Panc1 (cell line): ENCODE measurements around the gene GCNT3. TPM values are rescaled to one million over a fixed set of nuclear protein-coding genes. Genes with fewer than 3 reads are reported as not detected.

Source experiments
- ATAC-seq: fragments of 200-7000 bp; cut with Tn5 transposase; 2 replicates; pipeline ENCODE4 v1.9.1; 2020; ENCODE audit warnings: mild to moderate bottlenecking, moderate library complexity
- BruUV-seq: library from RNA; stranded (reverse); fragments of 400-500 nt; replicated peaks from 2 replicates; lab custom pipeline; 2021; lab: Mats Ljungman, UMichigan
- CTCF ChIA-PET: fragments of 300-600 bp; sonication (Branson Sonifier 250); formaldehyde crosslinking; loops from one replicate; lab custom pipeline; 2022; ENCODE audit warnings: antibody characterized with exemption; lab: Charles Lee
- POLR2A ChIA-PET: fragments of 300-600 bp; sonication (Branson Sonifier 250); formaldehyde crosslinking; loops from one replicate; lab custom pipeline; 2022; ENCODE audit warnings: antibody characterized with exemption; lab: Charles Lee
- DNase-seq: peaks from one replicate; pipeline ENCODE4 v3.0.0-alpha.2; 2010; ENCODE audit warnings: low read depth, low spot score
- H3K27ac ChIP-seq: 2 replicates; pipeline ENCODE4 v1.5.1; 2011; ENCODE audit warnings: mild to moderate bottlenecking, low read length, inconsistent platforms
- H3K27me3 ChIP-seq: fragments of 200-500 bp; sonication (Bioruptor generic); 2 replicates; pipeline ENCODE4 v1.6.0; 2014; ENCODE audit warnings: low read length, inconsistent platforms; ENCODE audit not compliant: control insufficient read depth, insufficient read depth
- H3K36me3 ChIP-seq: fragments of 200-500 bp; sonication (Bioruptor generic); 2 replicates; pipeline ENCODE4 v1.5.1; 2014; ENCODE audit warnings: inconsistent platforms, mild to moderate bottlenecking, low read length, moderate library complexity; ENCODE audit not compliant: control insufficient read depth, insufficient read depth
- H3K4me1 ChIP-seq: 2 replicates; pipeline ENCODE4 v1.5.1; 2011; ENCODE audit warnings: inconsistent platforms, mild to moderate bottlenecking, low read length, moderate library complexity; ENCODE audit not compliant: control insufficient read depth, insufficient read depth
- H3K4me3 ChIP-seq, 2 experiments: 2 replicates each; pipeline ENCODE4 v1.5.1; 2011 to 2012; ENCODE audit warnings: low read depth in 2 of 2, low read length in 2 of 2, mild to moderate bottlenecking in 2 of 2, inconsistent platforms in 1 of 2, moderate library complexity in 1 of 2
- H3K9me3 ChIP-seq: fragments of 200-500 bp; sonication (Bioruptor generic); 2 replicates; pipeline ENCODE4 v1.5.1; 2014; ENCODE audit warnings: low read depth, mild to moderate bottlenecking, inconsistent platforms, low read length, moderate library complexity; ENCODE audit not compliant: control insufficient read depth, insufficient read depth
- CTCF ChIP-seq: fragments of 450-650 bp; IDR thresholded peaks from 2 replicates; pipeline ENCODE4 v1.5.1; 2017; ENCODE audit warnings: mild to moderate bottlenecking
- POLR2AphosphoS5 ChIP-seq: IDR thresholded peaks from 2 replicates; pipeline ENCODE4 v1.6.1; 2012; ENCODE audit warnings: mild to moderate bottlenecking, low read depth, low read length, moderate library complexity
- REST ChIP-seq, 2 experiments: IDR thresholded peaks; 2 replicates each; pipeline ENCODE4 v1.6.1; 2011 to 2012; ENCODE audit warnings: low read depth in 2 of 2, control low read depth in 1 of 2, low read length in 1 of 2, mild to moderate bottlenecking in 1 of 2, moderate library complexity in 1 of 2; ENCODE audit not compliant: insufficient read depth in 1 of 2
- SIN3A ChIP-seq: IDR thresholded peaks from 2 replicates; pipeline ENCODE4 v1.6.1; 2012; ENCODE audit warnings: low read depth, mild to moderate bottlenecking, low read length, moderate library complexity, borderline replicate concordance; ENCODE audit not compliant: insufficient read depth
- TCF7L2 ChIP-seq: IDR thresholded peaks from 2 replicates; pipeline ENCODE4 v1.6.1; 2011; ENCODE audit warnings: mild to moderate bottlenecking, low read depth, low read length, inconsistent platforms
- in situ Hi-C: cut with HindIII; loops from 2 replicates; pipeline ENCODE4 v1.10.0; 2016; ENCODE audit warnings: low sequenced_read_pairs, low pct_unique_long_range_greater_than_20kb
- intact Hi-C: fragments of 100-400 bp; cut with micrococcal nuclease; formaldehyde crosslinking; loops from one replicate; pipeline ENCODE4 v1.10.0; 2022; ENCODE audit not compliant: unreplicated experiment
- total RNA-seq: library from RNA; stranded (reverse); gene quantifications from one replicate; pipeline ENCODE4 v1.2.1, GENCODE V29; 2021; ENCODE audit not compliant: unreplicated experiment

GCNT3 gene
- total RNA-seq, 1 experiment from 2014 or later: not detected

- TF ChIP-seq POLR2AphosphoS5 (no peak), CTCF (no peak), REST (IDR thresholded peaks at IDR 0.05; ENCODE audit: insufficient read depth in 1 of 2, low read depth in 2 of 2, low read length in 1 of 2) (no peak)
- in situ Hi-C loops (no loop called here), intact Hi-C loops (no loop called here)
- POLR2A ChIA-PET: no interaction called here
- H3K27ac ChIP-seq: no peak overlapping the region
- no peak overlapping the region for H3K4me3 ChIP-seq
- no peaks in the 10 kb centered on the region for H3K4me1 ChIP-seq
- ATAC-seq (no peak), DNase-seq (no peak)
- peaks cover 4% of the 10 kb centered on the region; the same call in 1 of the 2 replicates for H3K9me3 ChIP-seq
- no peaks in the 10 kb centered on the region for H3K27me3 ChIP-seq
- CTCF ChIA-PET: no interaction called here
- no peaks in the 10 kb centered on the region for H3K36me3 ChIP-seq
- no TSS peak for BruUV-seq
Measured at GRCh38 chr15:59569477-59569876, 42.1 kb upstream of the GCNT3 start.

- CTCF ChIA-PET: no interaction called here
Measured at GRCh38 chr15:59570315-59570714, 41.3 kb upstream of the GCNT3 start.

More at GRCh38 chr15:59570315-59570714, 41.3 kb upstream of the GCNT3 start:
- in situ Hi-C loops (no loop called here), intact Hi-C loops (no loop called here)
- Histone ChIP-seq H3K4me1 (no peaks in the 10 kb centered on the region), H3K9me3 (peaks cover 2% of the 10 kb centered on the region; the same call in 1 of the 2 replicates), H3K27ac (no peak overlapping the region), H3K36me3 (no peaks in the 10 kb centered on the region), H3K4me3 (no peak overlapping the region), H3K27me3 (no peaks in the 10 kb centered on the region)
- DNase-seq (no peak), ATAC-seq (no peak)
- POLR2A ChIA-PET: no interaction called here
- no TSS peak for BruUV-seq
- TF ChIP-seq TCF7L2: no peak
- TF ChIP-seq SIN3A: no peak
- no peak for TF ChIP-seq CTCF
- TF ChIP-seq POLR2AphosphoS5: no peak
- no peak for TF ChIP-seq REST (IDR thresholded peaks at IDR 0.05; ENCODE audit: insufficient read depth in 1 of 2, low read depth in 2 of 2, low read length in 1 of 2)
